ENCODE results near the gene BAD.

- TF ChIP-seq CTCF (conservative IDR thresholded peaks at IDR 0.05 in 1 of 2, IDR thresholded peaks at IDR 0.05 in 1 of 2; ENCODE audit: extremely low read depth in 1 of 2, insufficient read depth in 1 of 2, low read depth in 1 of 2, low read length in 2 of 2) (no peak), EZH2 (IDR thresholded peaks at IDR 0.05; ENCODE audit: borderline replicate concordance, low read length) (no peak)
These were observed 49.1 kb upstream of the BAD start for GRCh38 chr11:64333556-64333955.

All from mammary epithelial cell (primary cell).